ENCODE measurements around the gene DNAJB6.

The DNAJB6 gene

DNA sequence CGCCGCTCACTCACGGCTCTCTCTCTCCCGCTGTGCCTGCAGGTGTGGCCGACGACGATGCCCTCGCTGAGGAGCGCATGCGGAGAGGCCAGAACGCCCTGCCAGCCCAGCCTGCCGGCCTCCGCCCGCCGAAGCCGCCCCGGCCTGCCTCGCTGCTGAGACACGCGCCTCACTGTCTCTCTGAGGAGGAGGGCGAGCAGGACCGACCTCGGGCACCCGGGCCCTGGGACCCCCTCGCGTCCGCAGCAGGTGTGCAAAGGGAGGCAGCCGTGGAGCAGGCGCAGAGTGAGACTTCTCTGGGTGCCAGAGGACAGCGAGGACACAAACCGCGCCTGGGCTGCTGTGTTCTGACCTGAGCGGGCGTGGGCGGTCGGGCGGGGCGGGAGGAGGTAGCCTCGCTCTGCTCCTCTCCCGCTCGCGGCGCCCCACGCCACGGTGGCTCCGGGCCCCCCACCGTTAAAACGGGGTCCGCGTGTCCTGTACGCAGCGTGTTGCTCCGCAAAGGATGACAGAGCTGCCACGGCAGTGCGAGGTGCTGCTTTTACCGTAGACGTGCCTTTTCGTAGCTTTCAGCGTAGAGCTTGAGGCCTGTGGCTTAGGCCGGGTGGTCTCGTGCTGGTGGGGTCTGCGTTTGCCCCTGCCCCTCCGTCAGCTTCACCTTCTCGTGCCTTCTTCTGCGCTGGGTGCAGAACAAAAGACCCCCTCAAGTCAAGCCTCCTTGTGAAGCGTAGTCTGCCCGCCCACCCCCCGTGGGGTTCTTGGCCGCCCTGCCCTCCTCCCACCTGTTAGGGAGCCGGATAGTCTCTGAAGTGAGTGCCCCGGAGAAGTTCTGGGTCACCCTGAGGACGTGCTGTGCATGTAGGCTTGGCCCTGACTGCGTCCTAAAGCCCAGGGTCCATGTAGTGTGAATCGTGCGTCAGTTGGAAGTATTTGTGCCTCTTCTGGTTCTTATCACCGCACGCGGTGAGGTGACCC, 73.2 kb downstream of the DNAJB6 start:
- no peak for DNase-seq (ENCODE audit: low read depth in 2 of 2)

DNA sequence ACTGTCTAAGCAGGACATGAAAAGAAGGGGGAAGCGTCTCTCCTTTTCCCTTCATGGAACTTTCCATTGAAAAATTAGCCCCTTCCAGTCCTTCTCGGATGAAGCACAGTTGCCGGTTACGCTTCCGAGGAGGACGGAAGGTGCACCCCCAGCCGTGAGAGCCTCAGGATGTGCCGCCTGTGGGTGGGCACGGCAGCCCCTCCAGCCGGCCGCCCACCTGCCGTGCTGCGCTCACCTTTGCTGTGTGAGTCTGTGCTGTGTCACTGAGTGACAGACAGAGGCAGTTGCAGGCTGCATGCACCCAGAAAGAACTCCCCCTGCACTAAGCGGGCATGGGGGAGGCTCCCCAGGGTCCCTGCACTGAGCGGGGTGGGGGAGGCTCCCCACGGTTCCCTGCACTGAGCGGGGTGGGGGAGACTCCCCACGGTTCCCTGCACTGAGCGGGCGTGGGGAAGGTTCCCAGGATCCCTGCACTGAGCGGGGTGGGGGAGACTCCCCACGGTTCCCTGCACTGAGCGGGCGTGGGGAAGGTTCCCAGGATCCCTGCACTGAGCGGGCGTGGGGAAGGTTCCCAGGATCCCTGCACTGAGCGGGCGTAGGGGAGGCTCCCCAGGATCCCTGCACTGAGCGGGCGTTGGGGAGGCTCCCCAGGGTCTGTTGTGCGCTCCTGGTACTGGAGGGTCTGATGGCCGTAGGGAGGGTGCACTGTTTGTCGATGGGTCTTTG, 74.2 kb downstream of the DNAJB6 start:
- DNase-seq (ENCODE audit: low read depth in 2 of 2): no peak

DNA sequence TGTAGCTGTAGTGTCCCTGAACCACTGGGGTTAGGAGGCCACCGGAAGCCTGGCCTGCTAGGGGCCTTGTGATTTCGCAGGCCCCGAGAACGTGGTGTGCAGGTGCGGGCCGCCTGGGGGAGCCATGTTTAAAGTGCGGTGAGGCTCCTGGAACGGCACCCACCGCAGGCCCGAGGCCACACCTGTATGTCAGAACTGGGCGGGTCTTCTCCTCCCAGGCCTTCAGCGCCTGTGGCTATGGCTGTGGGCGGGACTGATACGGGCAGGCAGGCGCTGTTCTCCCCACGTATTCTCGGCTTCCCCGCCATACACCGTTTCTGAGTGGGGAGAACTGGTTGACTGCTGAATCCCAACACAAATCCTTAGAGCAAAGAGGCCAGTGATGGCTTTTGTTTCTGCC, 74.8 kb downstream of the DNAJB6 start:
- no peak for DNase-seq (ENCODE audit: low read depth in 2 of 2)

- DNase-seq (ENCODE audit: low read depth in 2 of 2): no peak
Observed at GRCh38 chr7:157412021-157412443, 75.2 kb downstream of the DNAJB6 start.

GRCh38 chr7:157412491-157413180, 75.8 kb downstream of the DNAJB6 start:
- no peak for DNase-seq (ENCODE audit: low read depth in 2 of 2)

DNA sequence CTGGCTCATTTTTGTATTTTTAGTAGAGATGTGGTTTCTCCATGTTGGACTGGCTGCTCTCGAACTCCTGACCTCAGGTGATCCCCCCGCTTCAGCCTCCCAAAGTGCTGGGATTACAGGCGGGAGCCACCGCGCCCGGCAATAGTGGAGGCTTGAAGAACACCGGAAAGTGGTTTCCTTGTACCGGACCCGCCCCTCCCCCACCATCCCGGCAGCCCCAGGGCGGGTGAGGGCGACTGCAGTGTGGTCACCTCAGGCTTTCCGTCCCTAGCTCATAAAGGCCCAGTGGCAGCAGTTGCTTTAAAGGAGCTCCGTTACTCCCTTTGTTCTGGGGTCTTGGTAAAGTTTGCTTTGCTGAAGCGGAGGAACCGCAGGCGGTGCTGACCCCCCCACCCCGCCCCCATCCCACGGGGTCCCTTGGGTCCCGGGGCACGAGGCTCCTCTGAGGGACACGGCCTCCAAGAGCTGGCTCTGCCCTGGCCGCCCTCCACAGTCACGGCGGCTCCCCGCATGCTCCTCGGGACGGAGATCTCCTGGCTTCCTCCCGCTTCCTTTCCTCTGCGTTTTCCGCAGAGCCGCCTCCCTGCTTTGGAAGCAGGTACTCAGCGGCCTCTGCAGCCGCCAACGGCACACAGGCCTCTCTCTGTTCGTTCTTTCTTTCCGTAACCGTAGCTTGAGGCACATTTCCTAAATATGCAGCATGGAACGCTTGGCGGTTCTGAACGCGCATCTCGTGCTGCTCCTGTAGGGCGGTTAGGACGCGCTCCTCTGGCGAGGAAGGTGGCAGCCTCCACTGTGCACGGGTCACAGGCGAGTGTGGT, 77.3 kb downstream of the DNAJB6 start:
- DNase-seq (ENCODE audit: low read depth in 2 of 2): no peak

DNA sequence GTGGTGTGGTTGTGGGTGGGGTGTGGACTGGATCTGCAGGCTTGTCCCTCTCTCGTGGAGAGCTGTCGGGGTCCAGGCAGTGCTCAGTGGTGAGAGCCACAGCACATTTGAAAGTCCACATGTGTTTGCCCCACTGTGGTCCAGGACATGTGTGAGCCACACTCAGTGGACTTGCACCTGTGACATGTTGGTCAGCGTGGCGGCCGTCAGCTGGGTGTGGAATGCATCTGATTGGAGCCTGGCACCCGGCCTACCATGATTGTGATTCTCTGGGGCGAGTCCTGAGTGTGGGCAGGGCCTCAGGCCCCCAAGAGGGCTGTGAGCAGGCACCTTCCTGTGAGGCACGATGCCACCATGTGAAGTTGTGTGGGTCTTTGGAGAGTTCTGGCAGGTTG, 77.9 kb downstream of the DNAJB6 start:
- no peak for DNase-seq (ENCODE audit: low read depth in 2 of 2)

DNA sequence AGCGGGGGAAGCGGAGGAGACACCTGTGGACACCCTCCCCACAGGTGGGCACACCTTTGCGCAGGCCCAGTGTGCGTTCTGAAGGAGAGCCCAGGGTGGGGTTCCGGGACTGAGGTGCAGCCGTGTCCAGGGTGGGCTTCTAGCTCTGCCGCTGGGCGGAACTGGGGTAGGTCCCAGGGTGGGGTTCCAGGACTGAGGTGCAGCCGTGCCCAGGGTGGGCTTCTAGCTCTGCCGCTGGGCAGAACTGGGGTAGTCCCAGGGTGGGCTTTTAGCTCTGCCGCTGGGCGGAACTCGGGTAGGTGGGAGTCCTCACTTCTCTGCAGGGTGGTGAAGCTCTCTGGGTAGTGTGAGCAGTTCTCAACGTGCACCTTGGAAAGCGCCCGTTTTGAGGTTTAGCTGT, 78.7 kb downstream of the DNAJB6 start:
- DNase-seq (ENCODE audit: low read depth in 2 of 2): no peak

DNA sequence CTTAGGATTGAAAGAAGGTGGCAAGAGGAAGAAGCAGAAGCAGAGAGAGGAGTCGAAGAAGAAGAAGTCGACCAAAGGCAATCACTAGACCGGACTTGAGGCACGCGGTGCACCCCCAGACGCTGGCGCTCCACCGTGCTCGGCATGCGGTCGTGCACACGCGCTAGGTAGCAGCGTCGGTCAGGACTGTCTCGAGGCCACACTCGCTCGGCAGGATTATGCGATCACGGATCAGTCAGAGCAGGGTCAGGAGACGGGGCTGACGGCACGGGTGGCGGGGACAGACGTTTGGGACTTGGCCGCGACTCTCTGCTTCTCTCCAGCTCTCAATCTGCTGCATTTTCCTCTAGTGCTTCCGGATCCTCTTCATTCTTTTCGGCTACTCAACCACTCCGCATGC, 79.2 kb downstream of the DNAJB6 start:
- no peak for DNase-seq (ENCODE audit: low read depth in 2 of 2)

DNA sequence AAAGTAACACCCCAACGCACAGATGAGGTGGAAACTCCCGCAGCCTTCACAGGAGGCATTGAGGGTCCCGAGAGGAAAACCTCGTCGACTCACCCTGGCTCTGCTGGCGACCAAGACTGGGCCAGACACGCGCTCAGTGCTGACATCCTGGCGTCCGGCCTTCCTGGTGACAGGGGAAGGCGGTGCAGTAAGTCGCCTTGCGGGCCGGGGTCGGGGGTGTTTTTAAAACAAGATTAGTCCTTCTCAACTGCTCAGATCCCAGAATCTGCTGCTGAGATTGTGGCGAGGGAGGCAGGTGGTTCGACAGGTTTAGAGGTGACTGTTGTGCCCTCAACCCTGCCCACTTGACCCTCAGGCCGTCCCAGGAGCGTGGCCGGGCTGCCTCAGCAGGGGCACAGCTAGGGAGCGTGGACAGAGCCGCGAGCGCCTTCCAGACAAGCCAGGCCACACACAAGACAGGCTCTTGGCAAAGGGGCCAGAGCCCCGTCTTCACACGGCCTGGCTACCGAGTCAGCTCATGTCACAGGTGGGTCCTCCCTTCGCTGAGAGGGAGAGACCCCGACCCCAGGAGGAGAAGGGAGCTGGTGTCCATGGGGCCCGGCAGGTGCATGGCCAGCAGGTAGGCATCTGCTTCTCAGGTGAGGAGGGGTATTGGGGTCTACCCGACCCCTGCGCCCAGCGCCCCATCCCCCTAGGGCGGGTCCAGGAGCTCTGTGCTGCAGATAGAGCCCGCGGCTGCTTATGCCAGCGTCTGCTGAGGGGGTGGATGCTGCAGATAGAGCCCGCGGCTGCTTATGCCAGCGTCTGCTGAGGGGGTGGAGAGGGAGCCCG, 81.6 kb downstream of the DNAJB6 start:
- no peak for DNase-seq (ENCODE audit: low read depth in 2 of 2)

GRCh38 chr7:157419035-157419293, 82.2 kb downstream of the DNAJB6 start:
- DNase-seq (ENCODE audit: low read depth in 2 of 2): no peak

DNA sequence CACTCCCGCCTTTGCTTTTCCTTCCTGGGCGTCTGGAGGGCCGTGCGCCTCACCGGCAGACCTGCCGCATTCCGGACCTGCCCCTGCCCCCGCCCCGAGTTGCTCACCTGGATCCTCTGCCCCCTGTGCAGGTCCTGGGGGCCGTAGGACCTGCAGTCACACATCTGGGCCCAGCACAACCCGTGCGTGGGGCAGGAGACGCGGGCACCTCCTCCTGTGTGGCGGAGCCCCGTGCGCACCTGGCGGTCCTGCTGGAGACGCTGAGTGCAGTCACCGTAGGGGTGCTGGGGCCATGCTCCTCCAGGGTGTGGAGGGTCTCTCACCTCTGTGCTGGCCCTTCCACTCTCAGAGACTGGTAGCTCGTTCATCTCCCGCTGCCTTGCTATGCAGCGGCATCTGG, 85.5 kb downstream of the DNAJB6 start:
- no peak for DNase-seq (ENCODE audit: low read depth in 2 of 2)

GRCh38 chr7:157423348-157423747, 86.5 kb downstream of the DNAJB6 start:
- no peak for DNase-seq (ENCODE audit: low read depth in 2 of 2)

GRCh38 chr7:157423886-157424565, 87.2 kb downstream of the DNAJB6 start:
- no peak for DNase-seq (ENCODE audit: low read depth in 2 of 2)

- DNase-seq (ENCODE audit: low read depth in 2 of 2): no peak
Observed at GRCh38 chr7:157425137-157425731, 88.4 kb downstream of the DNAJB6 start.

DNA sequence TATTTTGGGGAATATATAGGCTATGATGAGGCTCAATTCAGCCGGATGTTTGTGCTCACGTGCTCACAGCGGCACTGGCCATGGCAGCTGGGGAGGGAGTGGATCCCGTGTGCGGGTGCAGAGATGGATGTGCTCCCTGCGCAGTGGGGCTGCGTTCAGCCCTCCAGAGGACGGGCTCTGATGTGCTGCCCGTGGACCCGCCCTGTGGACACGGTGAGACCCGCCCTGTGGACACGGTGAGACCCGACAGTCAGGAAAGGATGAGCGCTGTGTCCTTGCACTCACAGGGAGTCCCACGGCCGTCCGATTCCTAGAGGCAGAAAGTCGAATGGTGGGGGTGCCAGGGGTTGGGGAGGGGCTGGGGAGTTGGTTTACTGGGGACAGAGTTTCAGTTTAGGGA, 89.0 kb downstream of the DNAJB6 start:
- DNase-seq (ENCODE audit: low read depth in 2 of 2): no peak

GRCh38 chr7:157426463-157427301, 89.9 kb downstream of the DNAJB6 start:
- no peak for DNase-seq (ENCODE audit: low read depth in 2 of 2)

DNA sequence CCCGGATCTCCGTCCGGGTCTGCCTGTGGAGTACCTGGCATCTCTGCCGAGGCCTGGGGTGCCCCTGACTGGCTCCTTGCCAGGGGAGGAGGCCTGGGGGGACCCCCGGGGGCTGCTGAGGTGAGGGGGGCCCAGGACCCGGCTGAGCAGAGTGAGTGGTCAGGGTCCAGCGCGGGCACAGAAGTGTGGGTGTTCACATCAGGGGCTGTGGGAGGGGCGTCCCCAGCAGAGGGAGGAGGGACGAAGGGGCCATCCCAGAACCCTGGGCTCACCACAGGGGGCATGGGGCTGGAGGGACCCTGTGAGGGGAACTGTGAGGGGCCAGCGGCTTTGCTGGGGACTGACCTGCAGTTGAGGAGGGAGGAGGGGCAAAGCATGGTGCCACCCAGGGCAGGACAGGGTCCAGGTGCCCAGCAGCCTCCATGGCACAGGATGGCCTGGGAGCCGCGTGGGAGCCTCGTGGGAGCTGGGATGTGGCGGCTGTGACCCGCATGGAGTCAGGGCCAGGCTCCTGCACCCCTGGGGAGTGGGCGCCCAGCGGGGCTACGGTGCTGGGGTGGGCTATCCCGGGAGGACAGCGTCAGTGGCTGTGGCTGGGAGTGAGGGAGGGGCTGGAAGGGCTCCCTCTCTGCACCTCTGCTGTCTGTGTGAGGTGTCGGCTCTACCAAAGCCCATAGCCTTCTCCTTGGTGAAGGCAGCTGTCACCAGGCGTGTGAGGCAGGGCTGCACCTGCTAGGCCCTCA, 91.2 kb downstream of the DNAJB6 start:
- no peak for DNase-seq (ENCODE audit: low read depth in 2 of 2)
